ENCODE data around the gene CHST12. TPM values are rescaled to one million over a fixed set of nuclear protein-coding genes. Genes with fewer than 3 reads are reported as not detected.
"Not testable (repeated sequence)": the region's sequence is repeated elsewhere in the genome, so short reads cannot be mapped to it uniquely, and the experiment has no call there.

Gene CHST12
- total RNA-seq, 1 donor from 2014 or later, result 4.1 TPM

DNA sequence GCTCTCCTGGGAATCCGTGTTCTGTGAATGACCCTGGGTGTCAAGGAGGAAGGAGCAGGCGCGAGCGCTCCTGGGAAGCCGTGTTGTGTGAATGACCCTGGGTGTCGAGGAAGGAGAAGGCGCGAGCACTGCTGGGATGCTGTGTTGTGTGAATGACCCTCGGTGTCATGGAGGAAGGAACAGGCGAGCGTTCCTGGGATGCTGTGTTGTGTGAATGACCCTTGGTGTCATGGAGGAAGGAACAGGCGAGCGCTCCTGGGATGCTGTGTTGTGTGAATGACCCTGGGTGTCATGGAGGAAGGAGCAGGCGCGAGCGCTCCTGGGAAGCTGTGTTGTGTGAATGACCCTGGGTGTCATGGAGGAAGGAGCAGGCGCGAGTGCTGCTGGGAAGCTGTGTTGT lies 25.3 kb upstream of the CHST12 start:
- not testable (repeated sequence) for DNase-seq (ENCODE audit: low read depth in 2 of 2)

DNA sequence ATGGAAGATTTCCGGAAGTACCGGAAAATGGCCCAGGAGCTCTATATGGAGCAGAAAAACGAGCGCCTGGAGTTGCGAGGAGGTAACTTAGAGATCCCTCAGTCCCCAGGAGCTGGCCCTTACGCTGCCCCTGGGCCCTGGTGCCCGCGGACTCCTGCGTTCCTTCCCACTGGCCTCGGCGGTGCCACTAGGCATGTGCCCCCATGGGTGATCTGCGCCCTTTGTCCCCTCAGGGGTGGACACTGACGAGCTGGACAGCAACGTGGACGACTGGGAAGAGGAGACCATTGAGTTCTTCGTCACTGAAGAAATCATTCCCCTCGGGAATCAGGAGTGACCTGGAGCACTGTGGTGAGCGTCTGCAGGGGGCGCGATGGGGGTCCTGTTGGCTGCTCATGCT lies 24.2 kb upstream of the CHST12 start:
- DNase-seq (ENCODE audit: low read depth in 2 of 2), result no peak

DNA sequence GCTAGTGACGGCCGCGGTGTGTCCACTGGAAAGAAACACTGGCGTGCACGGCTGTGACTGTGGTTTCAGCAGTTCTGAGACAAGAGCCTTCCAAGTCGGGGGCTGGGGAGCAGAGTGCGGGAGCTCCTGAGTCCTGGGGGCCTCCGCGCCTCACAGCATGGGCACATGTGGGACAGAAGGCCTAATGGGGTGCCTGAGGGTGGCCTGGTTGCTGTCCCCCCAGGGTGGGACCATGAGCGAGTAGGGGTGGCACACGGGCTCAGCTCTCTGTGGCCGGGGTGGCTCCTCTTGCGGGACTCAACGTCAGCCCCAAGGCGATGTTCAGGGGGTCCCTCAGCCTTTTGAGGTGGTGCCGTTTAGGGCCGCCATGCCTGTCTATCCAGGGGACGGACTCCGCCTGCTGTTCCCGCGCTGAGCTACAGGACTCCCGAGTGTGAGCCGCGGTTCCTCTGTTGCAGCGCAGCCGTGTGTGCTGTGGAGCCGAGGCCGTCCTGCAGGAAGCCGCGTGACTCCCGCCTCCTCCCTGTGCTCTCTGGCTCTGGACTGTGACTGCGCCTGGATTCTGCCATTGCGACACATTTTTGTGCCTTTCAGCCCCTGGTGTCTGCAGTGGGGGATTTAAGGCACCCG lies 23.5 kb upstream of the CHST12 start:
- no peak for DNase-seq (ENCODE audit: low read depth in 2 of 2)

DNA sequence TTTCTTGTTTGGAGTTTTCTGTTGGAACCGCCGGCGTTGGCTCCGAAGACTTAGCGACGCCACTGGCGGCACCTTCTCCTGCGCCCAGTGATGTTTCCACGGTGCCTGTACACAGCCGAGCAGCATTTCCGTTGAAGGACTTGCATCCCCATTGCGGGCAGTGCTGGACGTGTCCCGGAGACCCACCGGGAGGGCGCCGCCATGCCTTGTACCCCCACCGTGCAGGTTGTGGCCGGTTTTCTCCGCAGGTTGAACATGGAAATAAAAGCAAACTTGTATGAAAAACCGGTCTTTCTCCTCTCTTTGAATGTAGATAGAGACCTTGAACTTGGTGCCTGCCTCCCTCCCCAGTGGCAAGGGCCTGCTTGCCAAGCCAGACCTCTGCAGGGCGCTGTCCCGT lies 22.9 kb upstream of the CHST12 start:
- DNase-seq (ENCODE audit: low read depth in 2 of 2), result no peak

DNA sequence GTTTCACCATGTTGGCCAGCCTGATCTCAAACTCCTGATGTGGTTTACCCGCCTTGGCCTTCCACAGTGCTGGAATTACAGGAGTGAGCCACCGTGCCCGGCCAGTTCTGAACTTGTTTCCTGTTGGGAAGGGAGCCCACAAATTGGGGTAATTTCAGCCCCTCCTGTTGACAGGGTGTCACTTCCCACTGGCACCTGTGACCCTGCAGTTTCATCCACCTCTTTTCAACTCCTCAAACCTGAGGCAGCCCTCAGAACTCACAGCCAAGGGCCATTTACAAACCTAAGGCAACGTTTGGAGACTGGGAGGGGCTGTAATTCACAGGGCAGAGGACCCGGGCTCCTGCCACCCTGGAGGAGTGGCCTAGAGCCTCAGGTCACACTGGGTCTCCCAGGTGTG lies 22.2 kb upstream of the CHST12 start:
- DNase-seq (ENCODE audit: low read depth in 2 of 2), result no peak

DNA sequence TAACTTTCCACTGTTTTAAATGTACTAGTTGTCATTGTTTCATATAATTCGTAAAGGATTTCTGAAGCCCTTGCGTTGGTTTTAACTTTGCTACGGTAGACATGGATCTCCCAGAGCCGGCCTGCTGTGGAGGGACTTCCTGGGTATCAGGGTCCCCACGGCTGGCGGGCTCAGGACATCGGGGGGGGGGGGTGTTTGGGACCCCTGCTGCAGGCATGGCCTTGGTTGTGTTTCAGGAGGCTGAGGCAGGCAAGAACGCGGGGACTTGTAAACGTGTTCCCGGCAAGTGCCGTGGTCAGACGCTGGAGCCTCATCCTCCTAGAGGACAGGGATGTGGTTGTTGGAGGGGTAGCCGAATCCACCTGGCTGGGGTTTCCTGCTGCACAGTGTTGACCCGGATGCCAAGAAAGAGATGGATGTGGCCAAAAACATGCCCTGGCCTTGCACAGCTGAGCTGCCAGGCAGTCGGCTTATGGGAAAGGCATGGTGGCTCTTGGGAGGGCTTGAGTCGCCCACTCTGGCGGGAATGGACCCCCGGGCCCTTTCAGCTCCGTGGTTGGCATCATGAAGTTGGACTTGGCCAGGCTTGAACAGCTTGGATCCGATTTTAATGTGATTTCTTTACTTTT lies 21.4 kb upstream of the CHST12 start:
- DNase-seq (ENCODE audit: low read depth in 2 of 2), result no peak

DNA sequence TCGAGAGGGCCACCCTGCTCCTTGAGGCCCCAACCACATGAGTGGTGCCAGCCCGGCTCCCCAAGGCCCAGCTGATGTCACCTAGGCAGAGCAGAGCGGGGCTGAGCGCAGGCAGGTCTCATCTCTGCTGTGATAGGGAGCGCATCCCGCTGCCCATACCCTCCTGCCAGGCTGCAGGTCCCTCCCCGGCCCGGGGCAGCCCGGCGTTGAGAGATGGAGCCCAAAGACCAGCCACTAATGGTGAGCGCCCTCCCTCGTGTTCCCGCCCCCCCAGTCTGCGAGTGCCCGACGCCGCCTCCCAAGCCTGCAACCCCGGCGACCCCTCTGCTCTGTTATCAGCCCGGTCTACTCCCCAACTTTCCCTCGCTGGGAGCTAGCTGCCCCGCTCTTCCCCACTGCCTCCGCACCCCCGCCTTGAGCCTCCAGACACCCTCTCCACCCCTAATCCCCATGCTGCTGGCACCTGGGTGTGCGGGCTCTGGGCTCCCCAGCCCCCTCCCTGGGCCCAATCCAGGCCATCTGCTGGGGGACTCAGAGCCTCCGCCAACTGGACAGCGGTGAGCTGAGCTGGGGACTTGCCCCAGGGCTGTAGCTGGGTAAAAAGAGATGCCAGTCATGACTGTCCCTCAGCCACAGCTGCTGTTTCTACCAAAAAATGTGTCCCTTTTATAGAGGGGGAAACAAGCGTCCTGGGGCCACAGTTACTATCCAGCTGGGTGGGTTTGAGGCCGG lies 19.7 kb upstream of the CHST12 start:
- DNase-seq (ENCODE audit: low read depth in 2 of 2), result no peak

DNA sequence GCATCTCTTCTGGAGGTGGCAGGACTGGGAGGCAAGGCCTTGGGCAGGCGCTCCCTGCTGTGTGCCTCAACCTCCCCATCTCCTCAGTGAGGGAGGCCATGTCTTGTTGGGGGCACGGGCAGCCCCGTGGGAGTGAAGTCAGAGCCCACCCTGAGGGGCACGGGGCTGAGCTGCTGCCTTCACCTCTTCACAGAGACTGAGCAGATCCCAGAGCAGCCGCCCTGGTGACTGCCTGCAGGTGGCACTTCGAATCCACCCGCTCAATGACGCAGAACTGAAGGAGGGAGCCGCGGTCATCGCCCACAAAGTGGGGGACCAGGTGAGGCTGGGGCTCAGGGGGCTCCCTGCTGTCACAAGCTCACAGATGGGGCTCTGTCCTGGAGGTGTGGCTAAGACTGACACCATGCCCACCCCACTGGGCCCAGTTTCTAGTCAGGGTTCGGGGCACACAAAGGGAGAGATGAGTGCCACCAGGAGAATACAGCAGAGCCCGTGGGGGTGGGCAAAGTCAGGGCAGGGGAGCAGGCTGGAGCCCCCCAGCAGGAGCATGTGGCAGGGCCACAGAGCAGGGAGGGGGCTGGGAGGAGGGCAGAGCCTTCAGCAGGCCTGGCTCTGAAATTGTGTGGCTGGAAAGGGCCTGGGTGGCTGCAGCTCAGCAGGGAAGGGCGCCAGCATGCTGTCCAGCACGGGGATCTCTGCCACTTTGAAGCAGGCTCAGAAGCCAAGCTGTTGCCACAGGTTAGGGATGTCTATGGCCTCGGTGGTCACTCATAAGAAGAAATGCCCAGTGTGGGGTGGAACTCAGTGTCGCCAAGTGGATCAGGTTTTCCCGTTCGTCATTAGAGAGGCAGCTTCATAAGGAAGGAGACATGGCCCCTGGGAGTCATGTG lies 18.8 kb upstream of the CHST12 start:
- no peak for DNase-seq (ENCODE audit: low read depth in 2 of 2)

DNA sequence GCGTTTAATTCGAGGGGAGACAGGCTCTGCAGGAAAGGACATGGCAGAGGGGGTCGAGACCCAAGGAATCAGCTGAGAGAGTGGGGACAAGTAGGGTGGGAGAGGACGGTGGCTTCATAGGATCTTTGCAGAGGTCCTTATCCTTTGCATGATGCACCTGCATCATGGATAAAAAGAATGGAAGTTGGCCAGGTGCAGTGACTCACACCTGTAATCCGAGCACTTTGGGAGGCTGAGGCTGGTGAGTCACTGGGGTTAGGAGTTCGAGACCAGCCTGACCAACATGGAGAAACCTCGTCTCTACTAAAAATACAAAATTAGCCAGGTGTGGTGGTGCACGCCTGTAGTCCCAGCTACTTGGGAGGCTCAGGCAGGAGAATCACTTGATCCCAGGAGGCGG lies 17.3 kb upstream of the CHST12 start:
- DNase-seq (ENCODE audit: low read depth in 2 of 2), result not testable (repeated sequence)

DNA sequence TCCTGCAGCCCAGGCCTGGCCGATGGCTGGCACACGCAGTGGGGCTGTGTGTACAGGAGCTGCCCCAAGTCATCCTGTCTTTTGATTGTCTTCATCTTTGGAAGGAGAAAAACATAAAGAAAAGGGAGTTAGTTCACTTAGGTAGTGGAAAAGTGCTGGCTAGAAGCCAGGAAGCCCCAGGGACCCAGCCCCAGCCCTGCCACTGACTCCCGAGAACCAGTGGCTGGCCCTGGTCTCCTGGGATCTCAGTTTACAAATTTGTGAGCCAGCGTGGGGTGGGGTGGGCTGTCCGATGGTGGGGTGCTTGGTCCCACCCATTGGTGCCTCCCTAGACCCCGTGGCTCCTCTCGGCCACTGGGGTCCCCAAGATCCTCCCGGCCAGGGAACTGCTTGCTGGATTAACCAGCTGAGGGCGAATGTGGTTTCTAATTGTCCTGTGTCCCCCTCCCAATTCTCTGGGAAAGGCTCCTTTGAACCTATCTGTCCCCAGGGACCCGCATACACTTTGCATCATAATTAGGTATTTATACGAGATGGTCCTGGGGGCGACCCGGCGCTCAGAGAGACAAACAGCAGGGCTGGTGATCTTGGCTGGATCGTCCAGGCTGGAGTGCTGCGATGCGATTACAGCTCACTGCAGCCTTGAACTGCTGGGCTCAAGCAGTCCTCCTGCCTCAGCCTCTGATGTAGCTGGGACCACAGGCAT lies 16.3 kb upstream of the CHST12 start:
- peak in 1 of 2 donors; percentile 38 for DNase-seq (ENCODE audit: low read depth in 2 of 2)

DNA sequence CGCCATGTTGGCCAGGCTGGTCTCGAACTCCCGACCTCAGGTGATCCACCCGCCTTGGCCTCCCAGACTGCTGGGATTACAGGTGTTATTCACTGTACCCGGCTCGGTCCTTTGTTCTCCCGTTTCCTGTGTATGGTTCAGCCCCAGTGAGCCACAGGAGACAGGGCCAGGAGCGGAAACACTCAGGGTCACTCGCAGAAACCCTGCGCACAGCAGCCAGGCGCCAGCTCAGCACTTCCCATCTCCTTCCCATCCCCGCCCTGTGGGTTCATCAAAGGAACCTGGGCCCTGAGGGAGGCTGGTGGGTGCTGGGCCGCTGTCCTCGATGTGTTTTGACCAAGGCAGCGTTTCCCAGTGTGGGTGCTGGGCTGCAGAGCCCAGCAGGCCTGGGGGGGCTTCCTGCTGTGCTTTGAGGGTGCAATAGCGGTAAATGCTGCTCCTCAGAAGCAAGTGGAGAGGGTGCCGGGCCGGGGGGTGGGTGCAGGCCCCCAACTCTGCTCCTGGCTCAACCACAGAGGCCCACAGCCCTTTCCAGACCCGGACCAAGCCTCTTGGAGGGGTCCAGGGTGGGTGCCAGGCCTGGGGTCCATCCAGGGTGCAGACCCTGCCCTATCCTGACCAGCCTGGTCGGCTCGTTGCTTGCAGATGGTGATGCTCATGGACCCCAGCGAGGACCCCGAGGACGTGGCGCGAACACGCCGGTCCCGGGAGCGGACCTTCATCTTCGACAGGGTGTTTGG lies 15.3 kb upstream of the CHST12 start:
- peak; percentile 91 to 96 for DNase-seq (ENCODE audit: low read depth in 2 of 2)

DNA sequence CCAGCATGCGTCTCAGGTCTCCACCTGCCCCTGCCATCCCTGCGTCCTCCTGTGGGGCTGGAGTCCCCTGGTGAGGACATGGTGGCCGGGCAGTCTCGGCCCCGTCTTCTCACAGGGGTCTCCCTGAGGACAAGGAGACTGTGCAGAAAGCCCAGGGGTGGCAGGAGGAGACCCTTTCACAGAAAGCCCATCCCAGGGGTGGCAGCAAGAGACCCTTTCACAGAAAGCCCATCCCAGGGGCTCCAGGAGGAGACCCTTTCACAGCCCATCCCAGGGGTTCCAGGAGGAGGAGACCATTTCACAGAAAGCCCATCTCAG lies 14.8 kb upstream of the CHST12 start:
- no peak for DNase-seq (ENCODE audit: low read depth in 2 of 2)

DNA sequence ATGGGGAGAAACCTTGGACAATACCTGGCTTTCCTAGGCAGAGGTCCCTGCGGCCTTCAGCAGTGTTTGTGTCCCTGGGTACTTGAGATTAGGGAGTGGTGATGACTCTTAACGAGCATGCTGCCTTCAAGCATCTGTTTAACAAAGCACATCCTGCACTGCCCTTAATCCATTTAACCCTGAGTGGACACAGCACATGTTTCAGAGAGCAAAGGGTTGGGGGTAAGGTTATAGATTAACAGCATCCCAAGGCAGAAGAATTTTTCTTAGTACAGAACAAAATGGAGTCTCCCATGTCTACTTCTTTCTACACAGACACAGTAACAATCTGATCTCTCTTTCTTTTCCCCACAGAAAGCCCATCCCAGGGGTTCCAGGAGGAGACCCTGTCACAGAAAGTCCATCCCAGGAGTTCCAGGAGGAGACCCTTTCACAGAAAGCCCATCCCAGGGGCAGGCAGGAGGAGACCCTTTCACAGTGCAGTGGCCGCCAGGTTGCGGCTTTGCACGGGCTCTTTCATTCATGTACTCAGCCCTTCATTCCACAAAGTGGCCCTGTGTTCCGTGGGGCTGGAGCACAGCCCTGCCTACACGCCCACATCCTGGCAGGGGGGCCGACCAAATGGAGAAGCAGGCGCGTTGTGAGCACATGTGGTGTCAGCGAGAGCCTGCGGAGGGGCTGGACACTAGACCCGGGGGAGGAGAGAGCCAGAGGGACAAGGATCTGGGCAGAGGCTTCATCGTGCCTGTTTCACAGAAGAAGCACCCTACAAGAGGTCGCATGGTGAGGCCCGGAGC lies 13.2 kb upstream of the CHST12 start:
- DNase-seq (ENCODE audit: low read depth in 2 of 2), result not testable (repeated sequence)

DNA sequence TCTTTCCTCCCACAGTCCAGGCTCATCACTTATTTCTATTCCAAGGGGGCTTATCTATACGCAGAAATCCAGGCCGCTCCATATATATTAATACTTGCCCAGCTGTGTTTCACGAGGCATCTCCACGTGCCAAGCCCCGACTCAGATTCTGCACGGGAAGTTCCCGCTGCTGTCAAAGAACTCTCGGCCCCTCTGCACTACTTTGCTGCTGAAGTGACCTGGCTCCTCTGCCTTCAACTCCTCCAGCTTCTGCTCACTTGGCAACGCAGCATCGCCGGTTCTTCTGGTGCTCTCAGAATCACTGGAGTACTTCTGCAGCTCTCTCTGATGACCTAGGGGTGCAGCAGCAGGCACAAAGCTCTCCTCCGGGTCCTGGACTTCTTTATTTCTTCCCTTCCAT lies 9.7 kb upstream of the CHST12 start:
- DNase-seq (ENCODE audit: low read depth in 2 of 2), result no peak

DNA sequence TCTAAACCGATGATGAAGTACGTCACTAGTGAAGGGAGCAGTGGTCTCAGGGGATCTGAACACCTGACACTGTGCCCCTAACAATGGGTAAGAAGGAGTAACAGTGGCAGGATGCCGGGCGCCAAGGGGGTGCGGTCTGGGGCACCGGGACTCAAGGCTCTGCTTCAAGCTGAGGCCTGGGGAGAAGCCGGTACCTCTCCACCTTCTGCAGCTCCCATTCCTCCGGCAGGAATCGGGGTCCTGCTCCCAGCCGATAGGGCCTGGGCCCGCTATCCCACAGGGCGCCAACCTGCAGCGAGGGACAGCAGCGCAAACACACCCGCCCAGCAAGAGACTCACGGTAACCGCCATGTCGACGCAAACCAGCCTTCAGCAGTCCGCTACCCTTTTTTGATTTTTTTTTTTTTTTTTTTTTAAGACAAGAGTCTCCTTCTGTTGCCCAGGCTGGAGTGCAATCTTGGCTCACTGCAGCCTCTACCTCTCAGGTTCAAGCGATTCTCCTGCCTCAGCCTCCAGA lies 8.8 kb upstream of the CHST12 start:
- DNase-seq (ENCODE audit: low read depth in 2 of 2), result no peak

DNA sequence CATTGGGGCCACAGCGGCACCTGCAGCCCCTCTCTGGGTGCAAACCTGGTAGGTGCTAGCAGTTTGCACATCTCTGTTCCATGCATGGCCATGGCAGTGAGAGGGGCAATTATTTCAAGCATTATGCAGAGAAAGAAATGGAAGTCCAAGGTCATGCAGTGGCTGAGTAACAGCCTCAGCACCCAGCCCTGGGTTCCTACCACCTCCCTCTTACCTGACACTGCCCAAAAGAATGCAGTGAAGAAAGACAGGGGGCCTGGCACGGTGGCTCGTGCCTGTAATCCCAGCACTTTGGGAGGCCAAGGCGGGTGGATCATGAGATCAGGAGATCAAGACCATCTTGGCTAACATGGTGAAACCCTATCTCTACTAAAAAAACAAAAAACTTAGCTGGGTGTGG lies 4.9 kb upstream of the CHST12 start:
- DNase-seq (ENCODE audit: low read depth in 2 of 2), result no peak

DNA sequence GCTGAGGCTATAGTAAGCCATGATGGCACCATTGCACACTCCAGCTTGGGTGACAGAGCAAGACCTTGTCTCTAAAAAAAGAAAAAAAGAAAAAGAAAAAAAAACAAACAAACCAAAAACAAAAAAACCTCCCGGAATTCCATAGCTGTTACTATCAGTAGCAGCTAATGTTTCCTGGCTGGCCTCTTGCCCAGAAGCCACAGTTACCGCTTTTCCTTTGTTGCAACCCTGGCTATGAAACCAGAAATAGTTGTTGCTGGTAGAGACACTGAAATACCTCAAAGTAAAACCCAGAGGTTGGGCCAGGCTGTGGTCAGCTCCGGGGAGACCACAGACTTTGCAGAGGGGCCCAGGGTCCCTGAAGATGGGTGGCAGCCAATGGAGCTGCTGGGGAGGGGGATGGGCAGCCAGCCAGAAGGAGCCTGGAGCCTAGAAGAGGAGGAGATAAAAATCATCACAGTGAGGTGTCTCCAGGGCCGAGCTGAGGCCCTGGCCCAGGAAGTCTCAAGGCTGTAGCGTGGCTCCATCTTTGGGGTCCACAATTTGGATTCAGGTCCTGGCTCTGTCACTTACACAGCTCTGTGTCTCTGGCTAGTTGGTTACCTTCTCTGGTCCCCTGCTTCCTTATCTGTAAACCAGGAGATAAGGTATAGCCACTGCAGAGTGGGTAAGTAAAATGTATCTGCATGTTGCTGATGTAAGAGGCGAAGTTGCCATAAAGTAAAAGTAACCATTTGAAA lies 3.4 kb upstream of the CHST12 start:
- peak; percentile 92 to 95 for DNase-seq (ENCODE audit: low read depth in 2 of 2)

DNA sequence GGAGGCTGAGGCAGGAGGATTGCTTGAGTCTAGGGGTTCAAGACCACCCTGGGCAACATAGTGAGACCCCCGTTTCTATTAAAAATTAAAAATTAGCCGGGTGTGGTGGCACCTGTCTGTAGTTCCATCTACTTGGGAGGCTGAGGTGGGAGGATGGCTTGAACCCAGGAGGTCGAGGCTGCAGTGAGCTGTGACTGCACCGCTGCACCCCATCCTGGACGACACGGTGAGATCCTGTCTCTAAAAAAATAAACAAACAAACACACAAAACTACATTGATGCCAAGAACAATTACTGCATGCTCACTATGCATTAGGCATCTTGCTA lies 761 bp upstream of the CHST12 start:
- no peak for DNase-seq (ENCODE audit: low read depth in 2 of 2)

Measured in dermis microvascular lymphatic vessel endothelial cell (primary cell).